MCF 10A (cell line): Measurements from ENCODE around the gene GSTO2. TPM values are rescaled to one million over a fixed set of nuclear protein-coding genes. Genes with fewer than 3 reads are reported as not detected.

ENCODE experiments used
- BruUV-seq: library from RNA; stranded (reverse); fragments of 400-500 nt; replicated peaks from 2 replicates; lab custom pipeline; 2021; lab: Mats Ljungman, UMichigan
- CTCF ChIA-PET: fragments of 300-600 bp; sonication (Branson Sonifier 250); formaldehyde crosslinking; extraction: SDS; loops from one replicate; lab custom pipeline; 2021; ENCODE audit warnings: antibody characterized with exemption, inconsistent platforms; lab: Yijun Ruan, JAX
- POLR2A ChIA-PET: fragments of 300-600, 350-650 bp; sonication (Branson Sonifier 250); formaldehyde crosslinking; extraction: SDS; loops from one replicate; lab custom pipeline; 2020; ENCODE audit warnings: antibody characterized with exemption, inconsistent platforms; lab: Yijun Ruan, JAX
- DNase-seq: peaks from one replicate; pipeline ENCODE4 v3.0.0-alpha.2; 2018; ENCODE audit not compliant: unreplicated experiment
- H3K27ac Mint-ChIP-seq: one replicate; pipeline ENCODE4 v1.8.0; 2022; ENCODE audit warnings: mild to moderate bottlenecking, low read depth, mixed read lengths; ENCODE audit not compliant: unreplicated experiment
- H3K27me3 Mint-ChIP-seq: one replicate; pipeline ENCODE4 v1.8.0; 2022; ENCODE audit warnings: mixed read lengths; ENCODE audit not compliant: insufficient read depth, unreplicated experiment
- H3K36me3 Mint-ChIP-seq: one replicate; pipeline ENCODE4 v1.8.0; 2022; ENCODE audit warnings: mild to moderate bottlenecking, moderate library complexity, mixed read lengths; ENCODE audit not compliant: insufficient read depth, unreplicated experiment
- H3K4me1 Mint-ChIP-seq: one replicate; pipeline ENCODE4 v1.8.0; 2022; ENCODE audit warnings: mixed read lengths; ENCODE audit not compliant: insufficient read depth, unreplicated experiment
- H3K4me3 Mint-ChIP-seq: one replicate; pipeline ENCODE4 v1.8.0; 2022; ENCODE audit warnings: mild to moderate bottlenecking, moderate library complexity, mixed read lengths; ENCODE audit not compliant: unreplicated experiment
- H3K9me3 Mint-ChIP-seq: one replicate; pipeline ENCODE4 v1.8.0; 2022; ENCODE audit warnings: mixed read lengths; ENCODE audit not compliant: unreplicated experiment
- intact Hi-C: fragments of 100-400 bp; cut with micrococcal nuclease; formaldehyde crosslinking; loops from 2 replicates; pipeline ENCODE4 v1.14.1; 2022
- total RNA-seq: library from RNA; stranded (reverse); gene quantifications from 2 replicates; pipeline ENCODE4 v1.2.3, GENCODE V29; 2022
- TF ChIP-seq, protein P1 (sequence below): fragments of 200-600 bp; IDR thresholded peaks from one replicate; pipeline ENCODE4 v1.8.0; 2022; ENCODE audit warnings: antibody characterized with exemption, mild to moderate bottlenecking; ENCODE audit not compliant: unreplicated experiment

The GSTO2 gene
- total RNA-seq, 1 experiment from 2014 or later = 40.9 TPM

DNA sequence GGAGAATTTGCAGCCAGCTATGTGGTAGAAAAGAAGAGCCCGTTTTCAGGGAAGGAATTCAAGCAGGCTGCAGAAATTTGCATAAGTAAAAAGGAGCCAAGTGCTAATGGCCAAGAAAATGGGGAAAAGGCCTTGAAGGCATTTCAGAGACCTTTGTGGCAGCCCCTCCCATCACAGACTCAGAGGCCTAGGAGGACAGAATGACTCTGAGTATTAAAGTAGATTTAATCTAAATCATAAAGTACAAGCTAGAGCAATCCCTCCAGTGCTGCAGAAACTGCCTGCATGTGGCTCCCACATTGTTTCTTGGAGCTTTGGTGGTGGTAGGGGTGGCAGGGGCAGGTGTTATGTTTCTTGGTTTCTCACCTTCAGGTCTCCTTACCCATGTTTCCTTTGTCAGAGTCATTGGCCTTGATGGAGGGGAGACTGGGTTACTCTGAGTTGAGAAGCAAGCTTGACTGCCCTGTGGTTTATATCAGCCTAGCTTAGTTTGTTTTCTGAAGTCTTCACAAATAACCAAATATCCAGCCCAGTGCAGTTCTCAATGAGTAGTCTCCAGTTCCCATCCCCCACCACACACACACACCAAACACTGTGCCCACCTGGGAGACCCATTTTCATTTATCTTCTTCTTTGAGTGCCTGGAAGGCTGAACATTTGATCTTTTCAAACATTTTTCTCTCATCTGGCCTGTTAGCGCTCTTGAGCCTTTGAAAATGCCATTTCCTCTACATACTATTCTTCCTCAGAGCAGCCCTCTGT lies 34.8 kb downstream of the GSTO2 start:
- BruUV-seq = no TSS peak
- peaks cover 6% of the 10 kb centered on the region for H3K9me3 Mint-ChIP-seq
- peaks cover 43% of the 10 kb centered on the region for H3K36me3 Mint-ChIP-seq
- H3K4me1 Mint-ChIP-seq = peaks cover 41% of the 10 kb centered on the region
- intact Hi-C loops = no loop called here
- H3K27ac Mint-ChIP-seq = no peak overlapping the region
- H3K27me3 Mint-ChIP-seq = no peaks in the 10 kb centered on the region
- TF ChIP-seq, protein P1, sequence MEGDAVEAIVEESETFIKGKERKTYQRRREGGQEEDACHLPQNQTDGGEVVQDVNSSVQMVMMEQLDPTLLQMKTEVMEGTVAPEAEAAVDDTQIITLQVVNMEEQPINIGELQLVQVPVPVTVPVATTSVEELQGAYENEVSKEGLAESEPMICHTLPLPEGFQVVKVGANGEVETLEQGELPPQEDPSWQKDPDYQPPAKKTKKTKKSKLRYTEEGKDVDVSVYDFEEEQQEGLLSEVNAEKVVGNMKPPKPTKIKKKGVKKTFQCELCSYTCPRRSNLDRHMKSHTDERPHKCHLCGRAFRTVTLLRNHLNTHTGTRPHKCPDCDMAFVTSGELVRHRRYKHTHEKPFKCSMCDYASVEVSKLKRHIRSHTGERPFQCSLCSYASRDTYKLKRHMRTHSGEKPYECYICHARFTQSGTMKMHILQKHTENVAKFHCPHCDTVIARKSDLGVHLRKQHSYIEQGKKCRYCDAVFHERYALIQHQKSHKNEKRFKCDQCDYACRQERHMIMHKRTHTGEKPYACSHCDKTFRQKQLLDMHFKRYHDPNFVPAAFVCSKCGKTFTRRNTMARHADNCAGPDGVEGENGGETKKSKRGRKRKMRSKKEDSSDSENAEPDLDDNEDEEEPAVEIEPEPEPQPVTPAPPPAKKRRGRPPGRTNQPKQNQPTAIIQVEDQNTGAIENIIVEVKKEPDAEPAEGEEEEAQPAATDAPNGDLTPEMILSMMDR = no peak
- CTCF ChIA-PET = interaction anchor here (0.6 to 7.7 kb wide), 8 partner anchors 11 to 1602 kb away, joined by 3 to 165 read pairs (median 26); partner anchors contain the start of gene CFAP58
- no peak overlapping the region for H3K4me3 Mint-ChIP-seq
- POLR2A ChIA-PET = interaction anchor here (1.0 to 7.8 kb wide), 5 partner anchors 9 to 35 kb away, joined by 3 to 67 read pairs (median 6); partner anchors contain the start of genes GSTO2 and ITPRIP
- no peak for DNase-seq

DNA sequence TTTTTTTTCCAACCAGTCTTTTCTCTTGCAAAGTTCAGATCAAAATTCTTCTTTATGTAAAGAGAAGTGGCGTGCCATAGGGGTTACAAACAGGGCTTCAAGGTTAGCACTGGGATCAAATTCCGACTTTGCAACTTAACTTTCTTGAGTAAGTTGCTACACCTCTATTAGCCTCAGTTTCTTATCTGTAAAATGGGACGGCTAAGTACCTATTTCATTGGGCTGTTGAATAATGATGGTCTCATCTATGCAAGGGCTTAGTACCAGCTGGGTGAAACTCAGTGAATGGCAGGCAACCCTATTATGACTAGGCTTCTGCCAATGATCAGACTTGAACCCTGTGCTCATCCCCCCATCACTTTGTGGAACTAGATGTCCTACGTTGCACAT lies 35.4 kb downstream of the GSTO2 start:
- H3K27ac Mint-ChIP-seq = no peak overlapping the region
- H3K27me3 Mint-ChIP-seq = no peaks in the 10 kb centered on the region
- peaks cover 47% of the 10 kb centered on the region for H3K36me3 Mint-ChIP-seq
- no TSS peak for BruUV-seq
- POLR2A ChIA-PET = interaction anchor here (1.0 to 7.8 kb wide), 7 partner anchors 9 to 61 kb away, joined by 3 to 67 read pairs (median 12); partner anchors contain the start of genes GSTO2 and ITPRIP
- H3K4me1 Mint-ChIP-seq = peaks cover 41% of the 10 kb centered on the region
- H3K9me3 Mint-ChIP-seq = peaks cover 6% of the 10 kb centered on the region
- intact Hi-C loops = no loop called here
- DNase-seq = no peak
- CTCF ChIA-PET = interaction anchor here (0.7 to 7.7 kb wide), 8 partner anchors 11 to 1601 kb away, joined by 3 to 165 read pairs (median 32); partner anchors contain the start of gene CFAP58
- H3K4me3 Mint-ChIP-seq = no peak overlapping the region
- TF ChIP-seq, protein P1 = no peak

DNA sequence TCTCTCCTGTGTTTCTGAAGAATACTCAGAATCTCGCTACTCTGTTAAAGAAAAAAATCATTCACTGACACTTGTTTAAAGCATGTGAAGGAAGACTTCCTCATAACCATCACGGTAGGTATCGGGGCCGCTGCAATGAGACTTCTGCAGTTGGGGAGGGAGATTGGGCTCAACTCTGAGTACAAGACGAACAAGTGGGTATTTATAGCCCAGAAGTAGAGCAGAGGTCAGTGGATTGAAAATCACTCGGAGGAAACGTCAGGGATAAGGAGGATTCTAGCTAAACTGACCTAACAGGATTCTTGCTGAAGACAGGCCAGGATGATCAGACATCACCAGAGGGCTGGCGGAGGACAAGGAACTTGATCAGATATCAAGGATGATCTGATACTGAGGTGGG lies 35.9 kb downstream of the GSTO2 start:
- H3K4me1 Mint-ChIP-seq = peaks cover 42% of the 10 kb centered on the region
- CTCF ChIA-PET = interaction anchor here (0.6 to 7.7 kb wide), 13 partner anchors 12 to 615 kb away, joined by 4 to 165 read pairs (median 16); partner anchors contain the start of genes CFAP58 and ITPRIP
- H3K4me3 Mint-ChIP-seq = no peak overlapping the region
- POLR2A ChIA-PET = interaction anchor here (1.0 to 8.8 kb wide), 11 partner anchors 10 to 60 kb away, joined by 3 to 95 read pairs (median 7); partner anchors contain the start of genes CFAP58 and ITPRIP
- intact Hi-C loops = loop anchor here (1.0 kb wide), 1 partner anchor 45 kb away; no protein-coding TSS in a partner anchor
- H3K27ac Mint-ChIP-seq = peak overlapping the region; percentile 31
- no TSS peak for BruUV-seq
- DNase-seq = no peak
- peaks cover 6% of the 10 kb centered on the region for H3K9me3 Mint-ChIP-seq
- no peaks in the 10 kb centered on the region for H3K27me3 Mint-ChIP-seq
- H3K36me3 Mint-ChIP-seq = peaks cover 42% of the 10 kb centered on the region
- TF ChIP-seq, protein P1 = no peak

DNA sequence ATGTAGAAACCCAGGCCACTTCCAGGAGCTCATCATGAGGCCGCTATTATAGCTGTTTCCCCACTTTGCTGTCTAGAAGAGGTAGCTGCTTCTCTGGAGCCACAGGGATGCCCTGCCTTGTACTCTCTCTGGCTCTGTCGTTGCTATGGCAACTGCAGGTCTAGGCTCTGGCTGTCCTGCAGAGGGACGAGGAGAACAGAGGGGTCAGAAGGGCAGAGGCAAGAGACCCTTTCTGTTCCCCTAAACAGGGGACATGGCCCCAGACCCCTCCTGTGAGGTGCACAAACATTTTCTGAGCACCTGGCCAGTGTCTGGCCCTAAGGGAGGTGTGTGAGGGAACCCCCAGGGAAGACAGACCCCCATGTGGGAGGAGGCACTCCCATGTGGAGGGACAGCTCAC lies 37.9 kb downstream of the GSTO2 start:
- DNase-seq = no peak
- TF ChIP-seq, protein P1 = no peak
- H3K4me3 Mint-ChIP-seq = no peak overlapping the region
- H3K36me3 Mint-ChIP-seq = peaks cover 37% of the 10 kb centered on the region
- POLR2A ChIA-PET = interaction anchor here (0.6 to 8.8 kb wide), 5 partner anchors 13 to 45 kb away, joined by 3 to 95 read pairs (median 46); partner anchors contain the start of gene ITPRIP
- CTCF ChIA-PET = interaction anchor here (1.2 to 7.7 kb wide), 12 partner anchors 9 to 276 kb away, joined by 3 to 165 read pairs (median 18); partner anchors contain the start of genes CFAP58 and ITPRIP
- BruUV-seq = no TSS peak
- no peak overlapping the region for H3K27ac Mint-ChIP-seq
- peaks cover 6% of the 10 kb centered on the region for H3K9me3 Mint-ChIP-seq
- H3K4me1 Mint-ChIP-seq = peaks cover 32% of the 10 kb centered on the region
- H3K27me3 Mint-ChIP-seq = no peaks in the 10 kb centered on the region
- intact Hi-C loops = no loop called here
